HG02970 (cell line): Measurements from ENCODE around the gene ITGA2B.
"Not testable (repeated sequence)": the region's sequence is repeated elsewhere in the genome, so short reads cannot be mapped to it uniquely, and the experiment has no call there.

Source experiments
- ATAC-seq: cut with Tn5 transposase; IDR thresholded peaks from one replicate; pipeline ENCODE4 v1.9.1; 2021; ENCODE audit warnings: mild to moderate bottlenecking, moderate library complexity, moderate number of reproducible peaks; ENCODE audit not compliant: unreplicated experiment, low FRiP score

ITGA2B gene

DNA sequence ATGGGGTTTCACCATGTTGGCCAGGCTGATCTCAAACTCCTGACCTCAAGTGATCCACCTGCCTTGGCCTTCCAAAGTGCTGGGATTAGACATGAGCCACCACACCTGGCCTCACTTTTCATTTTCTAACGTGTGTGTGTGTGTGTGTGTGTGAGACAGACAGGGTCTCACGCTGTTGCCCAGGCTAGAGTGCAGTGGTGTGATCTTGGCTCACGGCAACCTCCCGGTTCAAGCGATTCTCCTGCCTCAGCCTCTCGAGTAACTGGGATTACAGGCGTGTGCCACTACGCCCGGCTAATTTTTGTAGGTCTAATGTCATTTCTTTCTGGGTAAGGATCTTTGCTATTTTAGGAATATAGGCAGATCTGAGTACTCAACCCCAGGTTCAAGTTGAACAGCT, 4.7 kb upstream of the ITGA2B start:
- not testable (repeated sequence) for ATAC-seq

DNA sequence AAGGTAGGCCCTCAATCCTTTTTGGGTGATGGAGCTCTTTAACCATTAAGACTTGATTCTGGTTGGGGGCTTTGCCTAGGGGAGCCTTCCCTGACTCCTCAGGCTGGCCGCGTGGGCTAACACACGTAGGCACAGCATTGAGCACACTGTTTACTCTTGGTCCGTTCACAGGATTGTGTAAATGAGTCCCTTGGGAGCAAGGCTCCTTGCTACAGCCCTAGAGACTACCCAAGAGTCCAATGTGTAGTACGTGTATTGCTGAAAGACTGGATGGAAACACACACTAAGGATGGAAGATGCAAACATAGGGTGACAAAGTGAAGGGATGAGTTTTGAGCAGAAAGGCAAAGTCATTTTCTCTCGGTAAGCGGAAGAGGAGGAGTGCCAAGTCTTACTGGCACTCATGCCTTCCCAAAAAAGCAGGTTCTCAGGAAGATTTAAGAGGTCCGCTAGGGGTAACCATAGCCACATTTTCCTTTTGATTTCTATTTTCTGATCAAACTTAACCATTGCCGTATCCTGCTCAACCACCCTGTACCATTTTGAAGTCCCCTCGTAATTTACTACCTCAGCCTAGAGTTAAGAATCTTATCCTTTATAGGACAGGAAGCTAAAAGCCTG, 911 bp upstream of the ITGA2B start:
- ATAC-seq = no peak

DNA sequence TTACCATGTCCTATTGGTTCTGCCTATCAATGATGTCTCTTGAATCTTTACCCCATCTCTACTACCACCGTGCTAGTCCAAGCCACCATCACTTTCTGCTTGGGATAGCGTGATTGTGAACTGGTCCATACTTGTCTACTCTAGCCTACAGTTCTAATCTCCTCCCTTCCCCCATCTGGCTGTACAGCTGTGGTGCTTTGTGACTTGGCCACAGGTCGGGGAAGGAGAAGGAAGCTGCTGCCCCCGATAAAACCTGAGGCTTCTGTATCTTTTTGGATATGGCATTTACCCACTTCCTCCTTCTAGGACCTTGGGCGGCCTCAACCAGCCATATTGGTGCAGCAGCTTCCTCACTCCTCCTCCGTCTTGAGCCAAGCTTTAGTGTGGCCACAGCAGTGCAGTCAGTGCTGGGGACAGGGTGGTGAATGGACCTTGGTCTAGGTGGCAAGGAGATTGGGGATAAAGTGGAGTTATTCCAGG, 314 bp upstream of the ITGA2B start:
- ATAC-seq = no peak

DNA sequence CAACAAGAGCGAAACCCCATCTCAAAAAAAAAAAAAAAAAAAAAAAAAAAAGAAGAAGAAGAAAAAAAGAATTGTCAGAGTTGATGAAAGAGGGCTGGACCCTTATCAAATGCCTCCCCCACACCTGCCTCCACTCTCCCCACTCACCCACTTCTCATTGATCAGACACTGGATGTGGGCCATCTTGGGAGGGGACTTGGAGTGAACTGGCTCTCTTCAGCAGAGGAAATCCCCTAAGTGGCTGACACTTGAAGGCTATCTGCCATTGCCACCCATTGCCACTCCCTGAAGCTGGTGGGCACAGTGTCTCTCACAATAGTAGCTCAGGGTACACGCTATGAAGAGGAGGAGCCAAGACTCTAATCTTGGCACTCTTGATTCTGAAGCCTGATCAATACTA, 1.6 kb downstream of the ITGA2B start:
- no peak for ATAC-seq

DNA sequence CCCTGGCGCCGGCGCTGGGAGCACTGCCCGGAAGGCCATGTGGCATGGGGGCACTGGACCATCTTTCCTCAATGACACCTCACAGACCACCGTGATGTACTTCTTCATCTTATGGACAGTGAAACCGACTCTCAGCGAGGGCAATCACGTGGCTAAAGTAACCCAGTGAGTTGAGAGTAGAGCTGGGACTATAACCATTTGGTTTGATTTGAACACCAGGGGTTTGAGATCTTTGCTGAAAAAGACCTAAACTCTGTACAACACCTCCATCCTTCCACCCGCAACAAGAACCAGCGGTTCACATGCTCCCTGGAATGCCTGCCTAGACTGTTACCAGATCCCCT, 3.3 kb downstream of the ITGA2B start:
- ATAC-seq = no peak

DNA sequence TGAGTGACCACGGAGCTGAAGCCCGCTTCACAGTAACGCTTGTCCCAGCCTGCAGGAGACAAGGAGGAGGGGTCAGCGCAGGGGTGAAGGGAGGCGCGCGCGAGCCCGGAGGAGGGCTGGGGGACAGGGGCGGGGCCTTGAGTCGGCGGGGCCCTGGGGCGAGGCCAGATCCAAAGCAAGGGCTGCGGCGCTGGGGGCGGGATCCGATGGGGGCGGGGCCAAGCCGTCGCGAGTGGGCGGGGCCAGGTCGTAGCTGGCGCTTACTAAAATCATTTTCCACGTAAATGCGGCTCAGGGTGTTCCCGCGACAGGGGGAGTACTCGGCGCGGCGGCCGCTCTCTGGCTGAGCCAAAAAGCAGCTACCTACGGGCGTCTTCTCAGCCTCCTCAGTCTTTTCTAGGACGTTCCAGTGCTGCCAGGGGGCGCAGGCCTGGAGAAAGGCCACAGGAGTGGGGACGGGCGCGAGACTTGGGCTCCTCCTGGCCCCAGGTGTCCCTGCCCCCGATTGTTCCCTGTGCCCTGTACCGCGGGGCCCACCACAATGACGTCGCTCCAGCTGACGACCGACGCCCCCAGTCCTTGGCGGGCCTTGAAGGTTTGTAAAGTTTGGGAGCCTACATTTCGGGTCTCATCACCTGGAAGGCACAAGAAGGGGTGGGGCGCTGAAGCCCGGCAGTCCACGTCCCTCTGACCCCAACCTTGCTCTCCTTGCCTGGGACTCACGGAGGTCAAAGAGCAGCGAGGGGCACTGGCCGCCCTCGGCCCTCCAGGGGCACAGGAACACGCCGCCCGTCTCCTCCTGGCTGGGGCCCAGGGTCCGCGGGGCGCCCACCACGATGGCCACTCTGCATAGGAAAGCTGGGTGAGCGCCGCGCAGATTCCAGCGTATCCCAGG, 3.9 kb downstream of the ITGA2B start:
- ATAC-seq = no peak

DNA sequence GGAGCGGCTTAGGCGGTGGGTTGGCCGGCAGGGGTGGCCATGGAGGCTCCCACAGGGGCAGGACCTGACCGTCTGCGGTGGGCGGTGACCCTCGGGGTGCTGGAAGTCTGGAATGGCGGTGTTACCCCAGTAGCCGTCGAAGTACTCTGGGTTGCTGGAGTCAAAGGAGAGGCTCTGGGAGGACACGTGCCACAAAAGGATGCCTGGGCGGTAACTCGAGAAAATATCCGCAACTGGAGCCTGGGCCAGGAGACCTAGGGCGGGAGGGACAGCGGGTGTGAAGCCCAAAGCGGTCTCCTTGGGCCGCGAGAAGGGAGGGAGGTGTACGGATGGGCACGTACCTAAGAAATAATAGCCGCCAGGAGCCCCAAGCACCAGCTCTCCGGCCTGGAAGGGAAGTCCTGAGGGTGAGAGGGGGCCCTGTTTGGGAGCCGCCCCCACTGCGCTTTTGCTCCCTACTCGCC, 4.6 kb downstream of the ITGA2B start:
- ATAC-seq = no peak

DNA sequence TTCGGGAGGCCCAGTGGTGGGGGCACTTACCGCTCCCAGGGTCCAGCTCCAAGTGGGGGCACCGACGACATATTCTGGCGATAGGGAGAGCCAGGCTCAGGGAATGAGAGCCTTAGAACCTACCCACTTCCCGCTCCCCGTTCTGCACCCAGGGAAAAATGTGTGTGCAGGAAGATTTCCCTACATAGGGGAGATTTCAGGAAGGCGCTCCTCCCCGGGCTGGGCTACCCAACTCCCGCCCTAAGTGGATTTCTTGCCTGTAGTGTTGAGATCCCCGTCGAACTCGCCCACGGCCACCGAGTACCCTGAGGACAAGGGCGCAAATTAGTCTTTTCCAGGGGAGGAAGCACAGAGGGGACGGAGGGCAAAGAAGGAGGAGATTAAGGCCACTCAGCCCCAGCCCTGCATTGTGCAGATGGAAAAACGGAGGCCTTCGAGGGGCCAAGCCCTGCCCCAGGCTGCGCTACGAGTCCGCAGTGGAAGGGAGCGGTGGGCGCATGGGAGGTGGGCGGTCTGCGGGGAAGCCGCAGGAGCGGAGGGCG, 5.1 kb downstream of the ITGA2B start:
- no peak for ATAC-seq

DNA sequence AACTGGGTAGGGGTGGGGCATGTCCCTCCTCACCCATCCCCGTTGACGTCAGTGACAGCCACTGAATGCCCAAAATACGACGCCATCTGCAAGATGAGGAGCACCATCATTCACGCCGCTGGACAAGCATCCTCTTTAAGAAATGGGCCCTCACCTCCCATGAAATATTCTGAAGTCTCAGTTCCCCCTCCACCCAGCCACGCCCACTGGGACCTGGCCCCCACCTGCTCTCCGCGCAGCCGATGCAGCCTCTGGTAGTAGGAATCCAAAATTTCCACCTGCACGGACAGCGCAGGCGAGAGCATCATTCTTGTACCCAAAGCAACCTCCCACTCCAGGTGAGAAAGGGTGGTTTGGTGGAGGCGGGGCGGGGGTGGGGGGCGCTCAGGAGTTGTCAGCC, 5.6 kb downstream of the ITGA2B start:
- ATAC-seq = no peak

DNA sequence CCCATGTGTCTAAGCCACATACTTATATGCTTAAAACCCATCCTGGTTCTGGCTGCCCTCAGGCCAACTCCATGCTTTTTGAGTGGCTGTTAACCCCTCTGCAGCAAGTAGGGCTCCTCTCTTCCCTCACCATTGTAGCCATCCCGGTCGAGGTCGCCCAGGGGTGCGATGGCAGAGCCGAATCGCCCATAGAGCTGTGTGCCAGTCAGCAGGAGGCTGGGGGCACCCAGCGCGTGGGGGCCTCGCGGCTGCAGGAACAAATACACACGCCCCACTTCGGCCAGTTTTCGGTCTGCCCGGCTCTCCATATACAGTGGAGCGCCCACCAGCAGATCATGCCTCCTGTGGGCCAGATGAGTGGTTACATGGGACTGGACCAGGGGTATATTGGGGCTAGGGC, 6.1 kb downstream of the ITGA2B start:
- no peak for ATAC-seq

DNA sequence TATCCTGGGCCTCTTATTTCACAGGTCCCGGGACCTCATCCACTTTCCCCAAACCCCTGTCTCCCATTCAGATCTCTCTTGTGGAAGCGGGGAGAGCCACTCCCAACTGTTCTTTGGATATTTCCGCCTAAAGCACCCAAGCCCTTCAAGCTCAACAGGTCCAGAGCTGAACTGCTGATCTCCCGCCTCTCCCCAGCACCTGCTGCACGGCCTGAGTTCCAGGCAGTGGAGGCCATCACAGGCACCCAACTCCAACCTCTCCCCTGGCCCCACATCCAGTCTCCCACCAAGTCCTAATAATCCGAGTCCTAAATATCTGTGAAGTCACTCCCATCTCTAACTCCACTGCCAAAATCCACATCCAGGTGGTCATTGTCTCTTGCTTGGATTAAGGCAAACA, 6.5 kb downstream of the ITGA2B start:
- ATAC-seq = no peak

DNA sequence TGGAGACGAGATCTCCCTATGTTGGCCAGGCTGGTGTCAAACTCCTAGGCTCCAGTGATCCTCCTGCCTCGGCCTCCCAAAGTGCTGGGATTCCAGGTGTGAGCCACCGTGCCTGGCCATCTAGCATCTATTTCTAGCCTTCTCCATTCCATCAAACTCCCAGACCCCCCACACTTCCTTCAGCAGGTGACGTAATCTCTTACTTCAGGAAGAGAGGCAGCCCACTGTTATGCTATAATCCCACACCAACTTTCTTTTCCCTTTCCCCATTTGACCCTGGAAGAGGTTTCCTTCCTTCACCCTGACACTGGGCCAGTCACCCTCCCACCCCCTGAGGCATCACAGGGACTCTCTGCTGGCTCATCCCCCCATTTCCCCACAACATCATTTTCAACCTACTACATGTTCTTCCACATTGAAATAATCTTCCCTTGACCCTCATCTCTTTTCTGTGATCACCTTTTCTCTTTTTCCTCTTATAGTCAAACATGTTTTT, 7.6 kb downstream of the ITGA2B start:
- ATAC-seq = no peak

DNA sequence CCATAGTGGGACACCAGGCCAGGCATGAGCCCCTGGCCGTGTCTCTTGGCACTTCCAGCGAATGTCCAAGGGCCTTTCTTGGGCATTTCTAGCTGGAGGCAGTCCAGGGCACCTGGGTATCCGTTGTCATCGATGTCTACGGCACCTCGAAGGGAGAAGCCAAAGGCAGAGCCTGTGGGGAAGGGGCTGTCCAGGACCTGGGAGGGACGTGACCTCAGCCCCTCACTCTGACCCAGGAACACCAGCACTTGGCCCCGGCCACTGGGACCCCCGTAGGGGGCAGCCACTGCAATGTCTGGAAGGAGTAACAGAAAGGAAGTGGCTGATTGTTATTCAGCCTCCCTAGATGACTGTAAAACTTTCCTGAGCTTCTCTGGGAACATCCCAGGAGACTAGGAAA, 8.7 kb downstream of the ITGA2B start:
- no peak for ATAC-seq

DNA sequence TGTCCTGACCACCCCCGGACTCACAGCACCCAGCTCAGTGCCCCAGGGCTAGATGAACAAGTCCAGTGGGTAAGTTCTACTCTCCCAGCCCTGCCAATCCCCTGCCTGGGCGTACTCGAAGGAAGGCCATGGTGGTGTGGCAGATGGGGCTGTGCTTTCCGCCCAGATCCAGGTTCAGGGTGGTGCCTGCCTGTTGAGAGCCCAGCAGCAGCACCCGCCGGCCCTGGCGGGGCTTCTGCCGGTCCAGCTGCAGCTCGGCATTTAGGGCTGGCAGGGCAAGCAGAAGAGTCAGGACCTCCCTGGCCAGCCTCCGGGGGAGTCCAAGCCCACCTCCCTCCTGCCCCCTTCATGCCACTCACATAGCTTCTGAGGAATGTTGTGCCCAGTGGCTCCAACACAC, 9.6 kb downstream of the ITGA2B start:
- ATAC-seq = no peak

DNA sequence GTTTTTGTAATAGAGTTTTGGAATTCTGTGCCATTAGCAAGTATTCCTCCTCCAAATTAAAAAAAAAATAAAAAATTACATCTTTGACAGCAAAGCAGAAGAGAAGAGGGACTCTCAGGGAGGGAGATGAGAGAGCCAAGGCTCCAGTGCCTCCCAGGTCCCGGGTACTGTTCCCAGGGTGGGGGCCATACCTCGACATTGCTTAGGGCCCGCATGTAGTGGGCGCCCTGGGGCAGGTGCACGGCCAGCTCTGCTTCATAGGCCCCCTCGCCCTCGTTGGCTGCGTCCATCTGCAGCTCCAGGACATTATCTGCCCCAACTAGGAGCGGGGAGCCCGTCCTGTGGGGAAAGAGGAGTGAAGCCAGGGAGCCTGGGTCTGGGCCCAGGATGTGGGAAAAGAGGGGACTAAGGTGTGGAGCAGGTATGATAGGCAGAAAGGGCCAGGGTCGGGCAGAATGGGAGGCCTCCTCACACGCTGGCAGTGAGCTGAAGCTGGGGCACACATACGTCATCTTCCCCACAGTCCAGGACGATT, 11.2 kb downstream of the ITGA2B start:
- no peak for ATAC-seq

DNA sequence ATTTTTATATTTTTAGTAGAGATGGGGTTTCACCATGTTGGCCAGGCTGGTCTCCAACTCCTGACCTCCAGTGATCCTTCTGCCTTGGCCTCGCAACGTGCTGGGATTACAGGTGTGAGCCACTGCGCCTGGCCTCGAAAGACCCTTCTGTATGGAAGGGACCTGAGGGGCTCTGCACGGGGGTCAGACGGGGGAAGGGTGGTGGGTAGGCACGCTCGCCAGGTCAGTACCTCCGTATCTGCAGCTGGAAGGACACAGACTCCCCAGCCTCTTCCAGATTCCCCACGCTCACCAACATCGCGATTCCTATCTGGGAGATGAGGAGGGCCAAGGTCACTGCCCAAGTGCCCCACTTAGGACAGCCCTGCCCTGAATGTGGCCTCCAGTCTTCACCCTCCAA, 12.7 kb downstream of the ITGA2B start:
- ATAC-seq = no peak

DNA sequence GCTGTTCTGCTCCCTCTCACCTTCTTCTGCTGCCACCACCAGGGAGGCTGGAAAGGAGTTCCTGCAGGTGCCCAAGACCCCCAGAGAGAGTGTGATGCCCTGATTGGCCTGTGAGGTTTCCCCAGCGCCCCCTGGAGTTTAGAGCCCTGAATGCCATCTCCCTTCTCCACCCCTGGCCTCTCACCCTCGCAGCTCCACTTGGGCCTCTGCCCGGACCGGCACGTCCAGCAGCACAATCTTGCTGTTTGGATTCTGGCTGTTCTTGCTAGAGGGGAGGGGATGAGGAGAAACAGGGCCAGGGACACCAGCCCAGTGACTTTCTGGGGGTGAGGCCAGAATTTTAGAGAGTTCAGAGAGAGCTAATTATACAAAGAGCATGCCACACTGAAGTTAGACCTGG, 13.3 kb downstream of the ITGA2B start:
- ATAC-seq = no peak

DNA sequence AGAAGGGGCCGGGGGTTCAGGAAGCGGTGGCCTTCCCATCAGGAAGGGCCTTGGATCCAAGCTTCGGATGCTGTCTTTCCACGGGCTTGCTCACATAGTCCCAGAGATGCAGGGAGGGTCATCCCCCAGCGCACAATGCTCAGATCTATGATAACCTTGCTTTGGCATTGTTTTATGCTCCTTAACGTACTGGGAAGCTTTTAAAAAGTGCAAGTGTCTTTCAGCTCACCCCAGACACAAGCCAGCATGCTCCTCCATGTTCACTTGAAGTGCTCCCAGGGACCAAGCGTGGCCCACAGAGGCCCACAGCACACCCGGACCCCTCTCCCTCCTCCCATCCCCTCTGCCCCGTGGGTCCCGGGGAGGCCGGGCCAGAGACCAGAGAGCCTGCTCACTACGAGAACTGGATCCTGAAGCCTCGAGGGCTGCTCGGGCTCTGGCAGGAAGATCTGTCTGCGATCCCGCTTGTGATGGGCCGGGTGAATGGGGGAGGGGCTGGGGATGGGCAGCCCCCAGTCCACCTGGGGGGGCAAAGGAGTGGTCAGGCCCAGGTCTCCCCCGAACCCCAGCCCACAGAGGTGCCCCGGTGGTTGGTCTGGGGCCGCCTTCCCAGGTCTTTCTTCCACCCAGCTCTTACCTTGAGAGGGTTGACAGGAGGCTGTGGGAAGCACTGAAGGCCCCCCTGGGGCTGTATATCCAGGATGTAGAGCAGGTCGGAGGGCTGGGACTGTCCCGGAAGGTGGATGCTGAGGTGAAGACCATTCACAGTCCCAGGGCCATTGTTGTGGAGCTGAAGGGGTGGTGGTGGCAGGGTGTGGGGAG, 14.0 kb downstream of the ITGA2B start:
- no peak for ATAC-seq

DNA sequence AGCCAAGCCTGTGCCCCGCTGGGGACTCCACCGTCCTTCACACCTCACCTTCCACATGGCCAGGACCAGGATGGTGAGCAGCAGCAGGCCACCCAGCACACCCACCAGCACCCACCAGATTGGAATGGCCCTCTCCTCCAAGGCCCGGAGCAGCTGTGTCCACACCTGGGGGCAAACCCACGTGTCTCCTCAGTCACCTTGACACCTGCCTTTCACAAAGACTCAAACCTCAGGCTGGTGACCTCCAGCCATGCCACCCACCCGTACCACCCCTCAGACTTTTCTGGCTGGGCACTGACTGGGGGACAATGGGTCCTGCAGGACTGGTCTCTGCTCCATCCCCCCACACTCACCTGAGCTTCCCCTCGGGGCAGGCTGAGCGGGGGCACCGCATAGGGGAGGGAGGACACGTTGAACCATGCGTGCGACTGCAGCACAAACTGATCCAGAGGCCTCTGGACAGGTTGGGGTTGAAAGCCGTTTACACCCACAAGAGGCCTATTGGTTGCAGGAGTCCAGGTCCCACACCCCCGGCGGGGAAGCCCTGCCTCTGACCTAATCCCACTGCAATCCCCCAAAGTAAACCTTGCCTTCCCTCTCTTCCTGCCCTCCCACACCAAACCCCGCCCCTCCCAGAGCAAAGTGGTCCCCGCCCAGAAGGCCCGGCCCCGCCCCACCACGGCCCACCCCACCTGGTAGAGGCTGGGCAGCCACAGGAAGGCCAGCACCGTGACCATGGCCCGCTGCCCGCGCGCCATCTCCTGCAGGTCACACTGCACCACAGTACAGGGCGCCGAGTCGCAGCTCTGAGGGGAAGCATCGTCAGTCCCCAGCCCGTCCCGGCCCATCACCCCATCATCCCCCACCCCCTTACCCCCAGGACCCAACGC, 14.9 kb downstream of the ITGA2B start:
- no peak for ATAC-seq
